ENCODE results near the gene UBE2D1.

GRCh38 chr10:58335306-58336005, 650 bp downstream of the UBE2D1 start:
- TF ChIP-seq EZH2 (IDR thresholded peaks at IDR 0.05; ENCODE audit: borderline replicate concordance) (no peak), CTCF (IDR thresholded peaks at IDR 0.05; ENCODE audit: poor library complexity) (no peak), EZH2phosphoT487 (IDR thresholded peaks at IDR 0.05; ENCODE audit: low read depth, severe bottlenecking, unreplicated experiment) (no peak)
